Neural crest cell (in vitro differentiated cells): ENCODE results near the gene ERC2. TPM values are rescaled to one million over a fixed set of nuclear protein-coding genes. Genes with fewer than 3 reads are reported as not detected.

Experiments used
- DNase-seq: peaks from one replicate; pipeline ENCODE4 v3.0.0; 2021; ENCODE audit warnings: low read depth, mixed read lengths, low spot score
- H3K27ac Mint-ChIP-seq: one replicate; pipeline ENCODE4 v1.8.0; 2021; ENCODE audit warnings: mild to moderate bottlenecking, mixed read lengths; ENCODE audit not compliant: unreplicated experiment
- H3K27me3 Mint-ChIP-seq: 2 replicates; pipeline ENCODE4 v1.8.0; 2021; ENCODE audit warnings: low read depth, mild to moderate bottlenecking, mixed read lengths
- H3K36me3 Mint-ChIP-seq: 2 replicates; pipeline ENCODE4 v1.8.0; 2021; ENCODE audit warnings: low read depth, mild to moderate bottlenecking, mixed read lengths
- H3K4me1 Mint-ChIP-seq: 2 replicates; pipeline ENCODE4 v1.8.0; 2021; ENCODE audit warnings: mixed read lengths
- H3K4me3 Mint-ChIP-seq: one replicate; pipeline ENCODE4 v1.8.0; 2021; ENCODE audit warnings: mild to moderate bottlenecking, mixed read lengths
- H3K9me3 Mint-ChIP-seq: 2 replicates; pipeline ENCODE4 v1.8.0; 2021; ENCODE audit warnings: mixed read lengths
- CTCF ChIP-seq: fragments of 200-600 bp; sonication (generic); conservative IDR thresholded peaks from 2 replicates; pipeline ENCODE4 v1.5.0; 2021; ENCODE audit warnings: antibody characterized with exemption, mild to moderate bottlenecking
- total RNA-seq: library from RNA; stranded (reverse); gene quantifications from 2 replicates; pipeline ENCODE4 v1.2.1, GENCODE V29; 2021

The ERC2 gene
- total RNA-seq, 1 donor from 2014 or later: 13.5 TPM

DNA sequence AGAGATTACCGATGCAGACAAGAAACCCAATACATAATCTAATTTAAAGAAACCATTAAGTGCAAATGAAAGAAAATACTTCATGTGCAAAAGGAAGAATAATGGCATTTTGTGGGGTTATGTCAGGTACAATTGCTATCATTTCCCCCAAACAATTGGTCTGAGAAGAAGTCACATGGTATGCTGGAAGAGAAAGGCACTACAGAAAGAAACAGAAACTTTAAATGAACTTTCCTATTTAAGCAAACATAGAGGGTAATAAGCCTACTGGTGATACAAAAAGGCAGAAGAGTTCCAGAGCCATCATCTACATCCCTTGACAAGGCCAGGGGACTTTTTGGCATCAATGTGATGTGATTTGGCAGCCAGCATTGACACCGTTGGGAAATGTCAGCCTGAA lies 678.8 kb downstream of the ERC2 start:
- no peak for DNase-seq
- TF ChIP-seq CTCF: no peak
- H3K36me3 Mint-ChIP-seq: peaks cover 3% of the 10 kb centered on the region
- no peak overlapping the region for H3K4me3 Mint-ChIP-seq
- H3K4me1 Mint-ChIP-seq: no peaks in the 10 kb centered on the region
- no peak overlapping the region for H3K27ac Mint-ChIP-seq
- H3K27me3 Mint-ChIP-seq: no peaks in the 10 kb centered on the region
- peaks cover 4% of the 10 kb centered on the region for H3K9me3 Mint-ChIP-seq

DNA sequence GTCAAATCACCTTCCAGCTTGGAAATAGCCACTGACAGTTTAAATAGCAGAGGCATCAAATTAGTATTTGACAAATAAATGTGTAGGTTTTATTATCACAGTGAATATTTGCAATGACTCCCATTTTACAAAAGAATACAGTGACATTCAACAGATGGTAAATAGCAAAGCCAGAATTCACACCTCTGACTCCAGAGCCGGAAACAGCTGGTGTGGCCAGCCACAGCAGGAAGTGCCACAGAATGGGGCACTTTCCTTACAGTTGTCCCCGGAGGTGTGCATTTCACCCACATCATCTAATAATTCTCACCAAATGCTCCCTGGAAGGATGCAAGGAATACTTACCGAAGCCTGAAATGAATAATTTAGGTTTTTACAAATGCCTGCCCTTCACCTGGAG lies 685.5 kb downstream of the ERC2 start:
- Mint-ChIP-seq H3K4me1 (no peaks in the 10 kb centered on the region), H3K9me3 (no peaks in the 10 kb centered on the region), H3K27me3 (no peaks in the 10 kb centered on the region), H3K27ac (no peak overlapping the region), H3K36me3 (no peaks in the 10 kb centered on the region), H3K4me3 (no peak overlapping the region)
- no peak for DNase-seq
- TF ChIP-seq CTCF: no peak

DNA sequence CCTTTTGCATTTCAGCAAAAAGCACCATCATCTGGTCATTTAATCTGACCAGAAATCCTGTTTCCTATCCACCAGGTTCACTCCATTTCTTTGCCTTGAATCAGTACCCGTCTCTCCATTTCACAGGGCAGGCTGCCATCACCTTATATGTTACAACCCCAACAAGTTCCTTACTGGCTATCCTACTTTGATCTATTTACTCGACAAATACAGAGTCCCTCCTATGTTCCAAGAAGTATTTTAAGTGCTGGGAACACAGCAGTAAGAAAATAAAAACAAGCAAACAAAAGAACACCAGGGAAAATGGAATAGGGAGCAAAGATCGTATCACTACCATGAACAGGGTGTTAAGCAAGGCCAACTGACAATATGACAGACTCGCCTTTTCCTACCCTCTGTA lies 685.9 kb downstream of the ERC2 start:
- Mint-ChIP-seq H3K4me1 (no peaks in the 10 kb centered on the region), H3K4me3 (no peak overlapping the region), H3K27ac (no peak overlapping the region), H3K9me3 (no peaks in the 10 kb centered on the region), H3K36me3 (no peaks in the 10 kb centered on the region), H3K27me3 (no peaks in the 10 kb centered on the region)
- TF ChIP-seq CTCF: no peak
- DNase-seq: no peak

DNA sequence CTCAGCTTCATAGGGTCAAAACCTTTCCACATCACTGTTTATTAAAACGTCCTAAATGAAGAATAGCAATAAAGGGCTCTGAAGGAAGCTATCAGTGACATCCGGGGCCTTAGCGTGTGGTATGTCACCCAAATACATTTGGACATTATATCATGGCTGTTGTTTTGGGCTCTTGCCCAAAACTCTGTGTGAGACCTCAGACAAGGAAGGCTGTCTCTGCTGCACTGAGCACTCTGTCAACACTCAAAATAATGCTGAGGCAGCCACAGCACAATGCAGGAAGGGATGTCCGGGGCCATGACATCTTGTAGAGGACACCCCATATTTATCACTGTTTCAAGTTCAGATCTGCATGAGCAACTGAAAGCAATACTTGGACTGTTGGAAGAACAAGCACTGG lies 687.4 kb downstream of the ERC2 start:
- H3K27me3 Mint-ChIP-seq: no peaks in the 10 kb centered on the region
- no peaks in the 10 kb centered on the region for H3K36me3 Mint-ChIP-seq
- no peaks in the 10 kb centered on the region for H3K9me3 Mint-ChIP-seq
- no peak overlapping the region for H3K4me3 Mint-ChIP-seq
- no peak for DNase-seq
- H3K4me1 Mint-ChIP-seq: no peaks in the 10 kb centered on the region
- no peak for TF ChIP-seq CTCF
- H3K27ac Mint-ChIP-seq: no peak overlapping the region

GRCh38 chr3:55779543-55779942 lies 688.7 kb downstream of the ERC2 start:
- DNase-seq: no peak
- no peaks in the 10 kb centered on the region for H3K9me3 Mint-ChIP-seq
- no peak overlapping the region for H3K27ac Mint-ChIP-seq
- no peaks in the 10 kb centered on the region for H3K27me3 Mint-ChIP-seq
- H3K4me1 Mint-ChIP-seq: no peaks in the 10 kb centered on the region
- TF ChIP-seq CTCF: no peak
- no peaks in the 10 kb centered on the region for H3K36me3 Mint-ChIP-seq
- no peak overlapping the region for H3K4me3 Mint-ChIP-seq
